Measurements from ENCODE around the gene BIRC3.

Gene BIRC3

DNA sequence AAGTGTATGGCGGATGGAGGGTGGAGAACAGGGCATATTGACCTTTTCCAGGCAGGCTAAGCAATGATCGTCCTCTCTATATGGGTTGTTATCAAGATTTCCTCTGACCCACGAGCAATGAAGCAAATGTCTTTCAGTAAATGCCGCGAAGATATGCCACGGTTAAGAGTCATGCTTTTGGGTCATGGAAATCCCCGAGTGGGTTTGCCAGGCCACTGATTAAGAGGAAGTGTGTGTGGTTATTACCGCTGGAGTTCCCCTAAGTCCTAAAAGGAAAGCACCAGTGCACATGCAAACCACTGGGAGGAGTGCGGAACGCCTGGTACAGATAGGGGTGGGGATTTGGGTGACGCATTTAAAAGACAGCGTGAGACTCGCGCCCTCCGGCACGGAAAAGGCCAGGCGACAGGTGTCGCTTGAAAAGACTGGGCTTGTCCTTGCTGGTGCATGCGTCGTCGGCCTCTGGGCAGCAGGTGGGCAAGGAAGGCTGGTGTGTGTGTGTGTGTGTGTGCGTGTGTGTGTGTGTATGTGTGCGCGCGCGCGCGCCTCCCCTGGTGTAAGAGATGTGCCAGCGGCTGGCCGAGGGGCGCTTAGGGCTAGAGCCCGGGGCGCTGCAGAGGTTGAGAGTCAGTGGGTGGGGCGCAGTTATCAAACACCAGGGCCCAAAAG is at the start of gene BIRC3:
Gene BIRC3, plus strand, starts transcription at position 386 of the 669 bp plus-strand sequence. CDS start 7,026 bp downstream, outside the sequence.
- peak; percentile 95 for DNase-seq (ENCODE audit: low read depth)

DNA sequence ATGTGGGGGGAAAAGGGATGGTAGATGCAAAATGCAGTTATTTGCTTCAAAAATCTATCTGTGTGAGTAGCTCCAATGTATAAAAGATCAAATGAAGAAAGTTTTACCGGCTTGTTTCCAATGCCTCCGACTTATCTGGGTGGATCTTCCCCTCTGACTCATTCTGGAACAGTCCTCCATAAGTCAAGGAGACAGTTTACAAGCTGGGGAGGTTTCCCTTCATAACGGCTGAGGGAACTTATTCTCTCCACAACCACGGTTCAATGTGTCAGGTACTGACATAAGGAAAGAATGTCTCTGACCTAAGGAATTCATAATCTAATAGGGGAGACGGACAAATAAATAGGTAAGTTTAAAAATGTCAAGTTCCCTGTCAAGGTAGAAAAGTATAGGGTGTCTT is 49.7 kb upstream of the BIRC3 start:
- no peak for DNase-seq (ENCODE audit: low read depth)

GRCh38 chr11:102268083-102268984 is 49.0 kb upstream of the BIRC3 start:
- DNase-seq (ENCODE audit: low read depth): peak; percentile 75

DNA sequence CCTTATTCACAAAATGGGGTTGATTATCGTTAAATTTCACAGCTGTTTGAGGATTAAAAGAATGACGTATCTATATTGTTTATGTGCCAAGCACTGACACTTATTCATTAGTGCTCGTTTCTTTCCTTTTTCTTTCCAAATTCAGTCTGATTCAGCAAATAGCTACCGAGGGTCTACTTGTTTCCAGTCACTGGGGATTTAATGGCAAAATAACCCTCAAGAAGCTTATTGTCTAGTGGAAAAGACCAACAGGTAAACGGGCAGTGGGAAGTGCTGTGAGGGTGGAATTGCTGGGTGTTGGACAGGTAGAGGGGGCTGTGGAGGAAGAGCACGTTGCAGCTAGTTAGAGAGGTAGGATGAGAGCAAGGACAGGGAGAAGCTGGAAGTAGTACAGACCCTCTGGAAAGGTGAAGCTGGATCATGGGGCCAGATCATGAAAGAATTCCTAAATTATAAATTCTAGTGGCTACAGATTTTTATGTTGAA is 48.3 kb upstream of the BIRC3 start:
- no peak for DNase-seq (ENCODE audit: low read depth)

DNA sequence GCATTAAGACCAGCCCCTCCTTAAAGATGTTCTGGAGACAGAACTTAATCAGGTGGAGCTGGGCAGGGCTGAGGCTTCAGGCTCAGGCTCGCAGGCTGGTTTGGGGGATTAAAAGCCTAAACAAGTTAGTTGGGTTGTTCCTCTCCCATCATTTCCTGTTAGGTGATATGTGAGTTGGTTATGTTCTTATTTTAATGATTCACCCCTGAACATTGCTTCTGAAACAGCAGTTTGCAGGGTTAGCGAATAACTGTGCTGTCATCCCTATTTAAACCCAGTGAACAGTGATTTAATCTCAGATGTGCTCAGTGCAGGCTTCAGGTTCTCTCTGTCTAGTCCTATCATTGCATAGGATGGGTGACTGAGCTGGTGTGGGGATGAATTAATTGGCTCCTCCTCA is 47.4 kb upstream of the BIRC3 start:
- no peak for DNase-seq (ENCODE audit: low read depth)

DNA sequence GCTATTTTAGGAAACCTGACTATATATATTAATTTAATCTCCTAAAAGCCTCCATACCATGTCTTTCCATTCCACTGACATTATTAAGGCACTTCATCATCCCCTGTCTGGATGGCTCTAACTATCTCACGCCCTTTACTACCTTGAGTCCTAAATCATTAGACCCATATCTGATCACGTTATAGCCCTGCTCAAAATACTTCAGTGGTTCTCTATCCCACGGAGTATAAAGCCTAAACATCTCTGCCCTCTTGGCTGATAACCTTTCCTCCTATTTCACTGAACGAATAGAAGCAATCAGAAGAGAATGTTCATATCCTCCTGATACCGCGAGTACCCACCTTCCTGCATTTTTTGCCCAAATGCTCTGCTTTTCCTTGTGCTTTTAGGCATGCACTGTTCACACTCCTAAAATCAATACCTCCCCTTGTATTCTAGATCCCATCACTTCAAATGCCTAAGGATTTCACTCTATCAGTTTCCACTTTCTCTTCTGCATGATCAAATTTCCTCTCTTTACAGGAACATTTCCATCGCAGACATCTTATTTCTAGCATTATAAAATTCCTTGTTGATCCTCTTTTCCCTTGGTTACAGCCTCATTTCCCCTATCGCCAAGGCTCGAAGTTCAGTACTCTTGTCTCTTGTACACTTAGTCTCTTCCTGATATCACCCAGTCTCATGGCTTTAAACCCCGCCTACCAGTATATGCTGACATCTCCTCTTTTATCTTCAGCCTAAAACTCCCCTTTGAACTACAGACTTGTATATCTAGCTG is 45.0 kb upstream of the BIRC3 start:
- no peak for DNase-seq (ENCODE audit: low read depth)

DNA sequence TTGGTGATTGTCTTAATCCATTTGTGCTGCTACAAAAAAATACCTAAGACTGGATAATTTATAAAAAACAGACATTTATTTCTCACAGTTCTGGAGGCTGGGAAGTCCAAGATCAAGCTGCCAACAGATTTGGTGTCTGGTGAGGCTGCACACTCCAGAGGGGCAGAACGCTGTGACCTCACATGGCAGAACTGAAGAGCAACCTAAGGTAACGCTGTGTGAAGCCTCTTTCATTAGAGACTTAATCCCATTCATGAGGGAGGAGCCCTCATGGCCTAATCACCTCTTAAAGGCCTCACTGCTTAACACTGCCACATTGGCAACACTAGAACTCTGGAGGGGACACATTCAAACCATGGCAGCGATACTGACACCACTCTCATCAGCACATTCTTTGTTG is 42.7 kb upstream of the BIRC3 start:
- DNase-seq (ENCODE audit: low read depth): no peak

GRCh38 chr11:102276362-102276761 is 40.9 kb upstream of the BIRC3 start:
- DNase-seq (ENCODE audit: low read depth): no peak

GRCh38 chr11:102276783-102277182 is 40.5 kb upstream of the BIRC3 start:
- DNase-seq (ENCODE audit: low read depth): no peak

- DNase-seq (ENCODE audit: low read depth): no peak
Observed at GRCh38 chr11:102279641-102280170, 37.6 kb upstream of the BIRC3 start.

GRCh38 chr11:102280245-102280833 is 36.9 kb upstream of the BIRC3 start:
- DNase-seq (ENCODE audit: low read depth): no peak

DNA sequence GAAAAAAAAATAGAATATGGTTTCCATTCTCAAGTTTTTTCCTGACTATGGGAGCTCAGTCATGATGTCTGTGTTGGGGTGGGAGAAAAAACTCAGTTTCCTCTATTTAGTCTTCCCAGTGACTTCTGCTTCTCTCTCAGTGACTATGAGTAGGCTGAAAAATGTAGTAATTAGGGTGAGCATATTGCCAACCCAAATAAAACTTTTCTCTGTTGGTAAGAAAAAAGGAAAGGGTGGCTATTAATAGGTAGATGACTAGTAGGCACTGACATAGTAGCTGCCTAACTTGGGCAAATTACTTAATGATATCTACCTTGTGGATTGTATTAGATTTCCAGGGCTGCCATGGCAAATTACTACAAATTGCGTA is 34.2 kb upstream of the BIRC3 start:
- DNase-seq (ENCODE audit: low read depth): no peak

DNA sequence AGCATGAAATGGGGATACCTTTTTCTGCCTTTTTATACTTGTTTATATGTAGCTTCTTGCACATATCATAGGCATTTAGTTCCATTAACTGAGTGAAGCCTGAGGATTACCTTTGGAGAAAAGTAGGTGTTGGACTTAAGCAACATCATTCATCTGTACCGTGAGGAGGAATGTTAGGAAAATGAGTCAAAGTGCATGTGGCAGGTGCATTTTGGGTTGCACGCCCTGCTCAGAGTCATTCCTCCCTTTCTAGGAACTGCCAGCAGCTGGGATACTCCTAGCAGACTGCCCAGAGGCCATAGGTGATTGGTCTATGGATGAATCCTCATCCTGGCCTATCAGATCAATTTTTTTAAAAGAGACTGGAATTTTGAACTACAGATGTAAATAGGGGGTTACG is 33.3 kb upstream of the BIRC3 start:
- no peak for DNase-seq (ENCODE audit: low read depth)

GRCh38 chr11:102286292-102286691 is 31.0 kb upstream of the BIRC3 start:
- DNase-seq (ENCODE audit: low read depth): no peak

- DNase-seq (ENCODE audit: low read depth): no peak
Observed at GRCh38 chr11:102287964-102288724, 29.1 kb upstream of the BIRC3 start.

- DNase-seq (ENCODE audit: low read depth): no peak
Observed at GRCh38 chr11:102288725-102289083, 28.6 kb upstream of the BIRC3 start.

DNA sequence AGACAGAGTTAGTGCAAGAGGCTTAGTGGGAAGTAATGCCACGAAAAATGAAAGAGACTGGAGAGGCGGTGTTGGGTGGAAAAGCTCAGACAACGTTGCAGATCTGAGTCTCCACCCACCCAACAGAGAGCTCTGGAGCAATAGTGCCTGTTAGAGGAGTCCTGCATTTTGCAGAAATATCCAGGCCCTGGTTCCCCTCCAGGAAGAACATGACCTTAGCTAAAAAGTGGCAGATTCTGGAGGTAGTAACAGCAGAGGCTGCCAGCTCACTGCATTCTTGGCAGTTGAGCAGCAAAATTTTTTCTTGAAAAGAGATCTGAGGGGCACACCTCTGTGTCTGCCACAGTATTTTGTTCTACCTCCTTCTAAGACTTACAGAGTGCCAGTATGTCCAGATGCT is 27.7 kb upstream of the BIRC3 start:
- no peak for DNase-seq (ENCODE audit: low read depth)

- no peak for DNase-seq (ENCODE audit: low read depth)
Observed at GRCh38 chr11:102291831-102292230, 25.5 kb upstream of the BIRC3 start.

- DNase-seq (ENCODE audit: low read depth): no peak
Observed at GRCh38 chr11:102292933-102293332, 24.4 kb upstream of the BIRC3 start.

GRCh38 chr11:102293873-102294601 is 23.2 kb upstream of the BIRC3 start:
- DNase-seq (ENCODE audit: low read depth): no peak
